Spleen (tissue), 7 donors: Measurements from ENCODE around the gene BCL3.

Experiments
- POLR2A ChIP-seq, 3 donors: fragments of 450-650 bp; IDR thresholded peaks; one replicate each; pipeline ENCODE4 v1.5.1; 2017; ENCODE audit warnings: antibody characterized with exemption in 3 of 3, mild to moderate bottlenecking in 1 of 3
- POLR2AphosphoS5 ChIP-seq, 3 donors: sonication (generic); formaldehyde crosslinking; IDR thresholded peaks; one replicate each; pipeline ENCODE4 v1.5.1; 2017; ENCODE audit warnings: antibody characterized with exemption in 3 of 3
- TF ChIP-seq, protein P1 (sequence below), 11 experiments: fragments of 200-600 bp in 7 of 11; fragments of 450-650 bp in 4 of 11; sonication (generic) in 4 of 11; IDR thresholded peaks in 8 of 11; conservative IDR thresholded peaks in 3 of 11; 1 replicate in 7 of 11; 2 replicates in 4 of 11; pipeline versions ENCODE4 v1.4.0 to v1.8.0; 2016 to 2021; ENCODE audit warnings: antibody characterized with exemption in 11 of 11, inconsistent platforms in 4 of 11, mild to moderate bottlenecking in 1 of 11
- donor health status: DM: no; HTN: no; CAD: no; lungs with moderate emphysema.
- donor health status: DM: no; HTN: no; CAD: no.
- donor health status: DM: no; HTN: no; CAD: no.

GRCh38 chr19:44734357-44734756 is 14.2 kb upstream of the BCL3 start:
- TF ChIP-seq, protein P1, sequence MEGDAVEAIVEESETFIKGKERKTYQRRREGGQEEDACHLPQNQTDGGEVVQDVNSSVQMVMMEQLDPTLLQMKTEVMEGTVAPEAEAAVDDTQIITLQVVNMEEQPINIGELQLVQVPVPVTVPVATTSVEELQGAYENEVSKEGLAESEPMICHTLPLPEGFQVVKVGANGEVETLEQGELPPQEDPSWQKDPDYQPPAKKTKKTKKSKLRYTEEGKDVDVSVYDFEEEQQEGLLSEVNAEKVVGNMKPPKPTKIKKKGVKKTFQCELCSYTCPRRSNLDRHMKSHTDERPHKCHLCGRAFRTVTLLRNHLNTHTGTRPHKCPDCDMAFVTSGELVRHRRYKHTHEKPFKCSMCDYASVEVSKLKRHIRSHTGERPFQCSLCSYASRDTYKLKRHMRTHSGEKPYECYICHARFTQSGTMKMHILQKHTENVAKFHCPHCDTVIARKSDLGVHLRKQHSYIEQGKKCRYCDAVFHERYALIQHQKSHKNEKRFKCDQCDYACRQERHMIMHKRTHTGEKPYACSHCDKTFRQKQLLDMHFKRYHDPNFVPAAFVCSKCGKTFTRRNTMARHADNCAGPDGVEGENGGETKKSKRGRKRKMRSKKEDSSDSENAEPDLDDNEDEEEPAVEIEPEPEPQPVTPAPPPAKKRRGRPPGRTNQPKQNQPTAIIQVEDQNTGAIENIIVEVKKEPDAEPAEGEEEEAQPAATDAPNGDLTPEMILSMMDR (IDR thresholded peaks at IDR 0.05 in 8 of 11, conservative IDR thresholded peaks at IDR 0.05 in 3 of 11) = no peak
- TF ChIP-seq POLR2AphosphoS5 (IDR thresholded peaks at IDR 0.05) (no peak), POLR2A (IDR thresholded peaks at IDR 0.05) (no peak)
